Measurements from ENCODE around the gene SSX2IP. TPM values are rescaled to one million over a fixed set of nuclear protein-coding genes. Genes with fewer than 3 reads are reported as not detected.
"Not testable (repeated sequence)": the region's sequence is repeated elsewhere in the genome, so short reads cannot be mapped to it uniquely, and the experiment has no call there.

SSX2IP gene
- total and polyA plus RNA-seq, 4 donors: 2.7 to 11.9 (median 8.5) TPM

DNA sequence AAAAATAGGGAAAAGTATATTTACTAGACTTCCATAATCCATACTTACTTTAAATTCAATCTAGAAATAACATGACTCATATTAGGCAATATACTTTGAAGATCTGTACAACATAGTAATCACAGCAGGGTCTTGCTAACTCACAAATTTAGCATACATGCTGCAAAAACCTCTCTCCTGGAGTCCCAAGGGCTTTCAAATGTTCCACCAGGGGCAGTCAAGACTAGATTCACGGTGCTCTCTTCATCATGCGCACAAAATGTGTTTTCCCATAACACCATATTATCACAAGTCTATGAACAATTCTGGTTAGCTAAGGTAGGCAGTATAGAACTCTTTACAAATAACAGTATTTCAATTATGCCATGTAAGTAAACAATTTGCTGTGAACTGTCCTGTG, 45.8 kb downstream of the SSX2IP start:
- H3K36me3 ChIP-seq (ENCODE audit: control insufficient read depth in 1 of 2, insufficient read depth in 2 of 2, low read length in 1 of 2): no peaks in the 10 kb centered on the region
- ATAC-seq (ENCODE audit: low FRiP score): no peak
- no peaks in the 10 kb centered on the region for H3K27me3 ChIP-seq (ENCODE audit: control insufficient read depth in 1 of 2, insufficient read depth in 2 of 2, low read length in 1 of 2)
- no peak overlapping the region for H3K4me3 ChIP-seq (ENCODE audit: low read length in 2 of 2)
- 87% methylated on average over 2 of the region's 2 CpGs for WGBS, 2 donors
- intact Hi-C loops (cut with DNase I): loop anchor here in 1 of 2 donors (10.0 kb wide), 1 partner anchor 290 kb away; no protein-coding TSS in a partner anchor
- no peak overlapping the region for H3K27ac ChIP-seq (ENCODE audit: low read depth in 1 of 2, low read length in 2 of 2)
- no peak for DNase-seq
- no peaks in the 10 kb centered on the region for H3K4me1 ChIP-seq (ENCODE audit: control insufficient read depth in 1 of 2, insufficient read depth in 2 of 2, low read length in 2 of 2)
- H3K9me3 ChIP-seq (ENCODE audit: control insufficient read depth, low read length): no peaks in the 10 kb centered on the region

DNA sequence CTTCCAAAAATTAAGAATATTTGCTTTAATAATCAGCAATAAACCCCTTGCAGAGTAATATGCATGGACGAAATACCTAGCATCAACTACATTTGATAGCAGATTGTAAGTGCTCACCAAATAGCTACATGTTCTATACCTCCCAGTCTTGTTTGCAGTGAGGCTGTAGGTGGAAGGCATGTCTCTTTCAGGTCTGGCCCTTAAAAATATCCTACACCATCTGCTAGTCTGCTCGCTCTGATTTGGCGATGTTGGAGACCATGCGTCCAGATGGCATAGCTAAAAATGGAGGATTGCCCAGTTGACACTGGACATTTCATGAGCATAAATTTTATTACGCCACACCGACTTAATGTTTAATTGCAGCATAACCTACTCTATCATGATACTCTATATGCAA, 47.1 kb downstream of the SSX2IP start:
- no peak for ATAC-seq (ENCODE audit: low FRiP score)

DNA sequence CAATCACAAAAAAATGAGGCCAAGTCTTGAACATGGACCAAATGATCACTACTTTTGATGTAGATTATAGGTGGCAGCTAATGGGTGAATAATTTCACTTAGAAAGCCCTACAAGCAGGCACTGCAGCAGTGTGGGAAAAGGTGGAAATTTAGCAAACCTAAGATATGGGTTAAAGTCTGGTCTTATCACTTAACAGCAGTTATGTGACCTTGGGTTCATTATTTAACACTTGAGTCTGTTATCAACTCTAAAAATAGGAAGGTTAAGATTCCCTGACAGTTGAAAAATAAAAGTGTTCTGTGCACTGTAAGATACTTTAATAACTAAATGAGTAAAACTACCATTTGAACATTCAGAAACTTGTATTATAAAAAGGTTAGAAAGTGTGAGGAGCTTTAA, 47.5 kb downstream of the SSX2IP start:
- intact Hi-C loops (cut with DNase I): loop anchor here in 1 of 2 donors (10.0 kb wide), 1 partner anchor 292 kb away; no protein-coding TSS in a partner anchor
- no peaks in the 10 kb centered on the region for H3K4me1 ChIP-seq (ENCODE audit: control insufficient read depth in 1 of 2, insufficient read depth in 2 of 2, low read length in 2 of 2)
- no peak for ATAC-seq (ENCODE audit: low FRiP score)

More for the DNA sequence above, 47.1 kb downstream of the SSX2IP start:
- no peaks in the 10 kb centered on the region for H3K9me3 ChIP-seq (ENCODE audit: control insufficient read depth, low read length)
- H3K27ac ChIP-seq (ENCODE audit: low read depth in 1 of 2, low read length in 2 of 2): no peak overlapping the region
- H3K36me3 ChIP-seq (ENCODE audit: control insufficient read depth in 1 of 2, insufficient read depth in 2 of 2, low read length in 1 of 2): no peaks in the 10 kb centered on the region
- H3K4me3 ChIP-seq (ENCODE audit: low read length in 2 of 2): no peak overlapping the region
- DNase-seq: no peak
- 91 to 96% methylated on average over 6 of the region's 6 CpGs for WGBS, 2 donors
- H3K4me1 ChIP-seq (ENCODE audit: control insufficient read depth in 1 of 2, insufficient read depth in 2 of 2, low read length in 2 of 2): no peaks in the 10 kb centered on the region
- intact Hi-C loops (cut with DNase I): loop anchor here in 1 of 2 donors (10.0 kb wide), 1 partner anchor 292 kb away; no protein-coding TSS in a partner anchor
- no peaks in the 10 kb centered on the region for H3K27me3 ChIP-seq (ENCODE audit: control insufficient read depth in 1 of 2, insufficient read depth in 2 of 2, low read length in 1 of 2)

DNA sequence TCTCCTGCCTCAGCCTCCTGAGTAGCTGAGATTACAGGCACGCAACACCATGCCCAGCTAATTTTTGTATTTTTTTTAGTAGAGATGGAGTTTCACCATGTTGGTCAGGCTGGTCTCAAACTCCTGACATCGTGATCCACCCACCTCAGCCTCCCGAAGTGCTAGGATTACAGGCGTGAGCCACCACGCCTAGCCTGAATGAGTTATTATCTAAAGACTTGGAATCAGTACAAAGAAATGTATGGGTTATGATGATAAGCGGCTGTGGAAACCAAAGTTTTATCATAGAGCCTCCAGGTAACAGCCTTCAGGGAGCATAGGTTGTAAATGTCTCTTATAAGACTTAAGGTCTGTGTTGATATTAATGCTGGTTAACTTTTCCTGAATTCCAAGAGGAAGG, 50.5 kb downstream of the SSX2IP start:
- intact Hi-C loops (cut with DNase I): loop anchor here in 1 of 2 donors (10.0 kb wide), 1 partner anchor 295 kb away; no protein-coding TSS in a partner anchor
- H3K36me3 ChIP-seq (ENCODE audit: control insufficient read depth in 1 of 2, insufficient read depth in 2 of 2, low read length in 1 of 2); H3K27ac ChIP-seq (ENCODE audit: low read depth in 1 of 2, low read length in 2 of 2); H3K4me3 ChIP-seq (ENCODE audit: low read length in 2 of 2); ATAC-seq (ENCODE audit: low FRiP score); H3K27me3 ChIP-seq (ENCODE audit: control insufficient read depth in 1 of 2, insufficient read depth in 2 of 2, low read length in 1 of 2); H3K4me1 ChIP-seq (ENCODE audit: control insufficient read depth in 1 of 2, insufficient read depth in 2 of 2, low read length in 2 of 2); H3K9me3 ChIP-seq (ENCODE audit: control insufficient read depth, low read length); DNase-seq: not testable (repeated sequence)
- WGBS, 2 donors: 85 to 91% methylated on average over 6 of the region's 6 CpGs

More for the DNA sequence above, 47.5 kb downstream of the SSX2IP start:
- Histone ChIP-seq H3K27me3 (ENCODE audit: control insufficient read depth in 1 of 2, insufficient read depth in 2 of 2, low read length in 1 of 2) (no peaks in the 10 kb centered on the region), H3K9me3 (ENCODE audit: control insufficient read depth, low read length) (no peaks in the 10 kb centered on the region), H3K27ac (ENCODE audit: low read depth in 1 of 2, low read length in 2 of 2) (no peak overlapping the region), H3K4me3 (ENCODE audit: low read length in 2 of 2) (no peak overlapping the region), H3K36me3 (ENCODE audit: control insufficient read depth in 1 of 2, insufficient read depth in 2 of 2, low read length in 1 of 2) (no peaks in the 10 kb centered on the region)
- DNase-seq: no peak

DNA sequence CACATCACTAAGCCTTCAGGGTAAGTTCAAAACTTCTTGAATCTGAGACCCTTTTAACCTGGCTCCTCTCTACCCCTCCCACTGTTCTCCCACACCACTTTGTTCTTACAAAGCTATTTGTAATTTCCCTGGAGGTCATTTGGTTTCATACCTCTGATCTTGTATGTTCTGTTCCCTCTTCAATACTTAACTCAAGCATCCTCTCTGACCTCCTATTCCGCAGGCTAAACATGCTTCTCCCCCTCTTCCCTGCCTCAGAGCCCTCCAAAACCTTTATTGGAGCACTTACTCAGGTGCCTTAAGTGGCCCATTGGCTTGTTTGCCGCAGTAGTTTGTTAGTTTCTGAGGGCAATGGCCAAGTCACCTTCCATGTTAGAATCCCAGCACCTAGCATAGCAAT, 54.8 kb downstream of the SSX2IP start:
- ATAC-seq (ENCODE audit: low FRiP score) (no peak), DNase-seq (no peak)
- Histone ChIP-seq H3K4me1 (ENCODE audit: control insufficient read depth in 1 of 2, insufficient read depth in 2 of 2, low read length in 2 of 2) (no peaks in the 10 kb centered on the region), H3K27ac (ENCODE audit: low read depth in 1 of 2, low read length in 2 of 2) (no peak overlapping the region), H3K9me3 (ENCODE audit: control insufficient read depth, low read length) (no peaks in the 10 kb centered on the region), H3K27me3 (ENCODE audit: control insufficient read depth in 1 of 2, insufficient read depth in 2 of 2, low read length in 1 of 2) (no peaks in the 10 kb centered on the region), H3K36me3 (ENCODE audit: control insufficient read depth in 1 of 2, insufficient read depth in 2 of 2, low read length in 1 of 2) (no peaks in the 10 kb centered on the region), H3K4me3 (ENCODE audit: low read length in 2 of 2) (no peak overlapping the region)
- WGBS, 2 donors: 95% methylated on average over 2 of the region's 2 CpGs
- intact Hi-C loops (cut with DNase I): no loop called here

DNA sequence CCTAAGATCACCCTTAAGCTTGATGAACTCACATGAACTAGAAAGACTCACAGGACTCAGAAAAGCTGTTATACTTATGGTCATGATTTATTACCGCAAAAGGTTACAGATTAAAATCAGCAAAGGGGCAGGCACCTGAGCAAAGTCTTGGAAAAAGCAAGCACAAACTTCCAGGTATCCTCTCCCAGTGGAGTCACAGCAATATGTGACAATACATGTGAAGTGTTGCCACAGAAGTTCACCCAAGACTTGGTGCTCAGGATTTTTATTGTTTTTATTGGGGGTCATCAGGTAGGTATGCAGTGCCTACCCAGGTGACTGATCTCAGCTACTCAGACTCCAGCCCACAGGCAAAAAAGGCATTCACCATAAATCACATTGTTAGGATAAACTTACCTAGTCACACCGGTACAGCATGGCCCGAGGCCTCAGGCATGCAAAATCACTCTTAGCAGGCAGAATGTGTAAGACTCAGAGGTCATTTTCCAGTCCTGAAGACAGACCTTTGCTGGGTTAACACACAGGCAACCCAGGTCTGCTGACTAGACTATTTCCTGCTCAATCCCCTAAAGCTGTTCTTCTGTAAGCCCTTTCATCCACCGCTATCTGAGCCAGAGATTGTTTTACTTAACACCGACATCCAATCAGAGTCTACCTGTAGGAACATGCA, 55.6 kb downstream of the SSX2IP start:
- DNase-seq (no peak), ATAC-seq (ENCODE audit: low FRiP score) (no peak)
- Histone ChIP-seq H3K4me3 (ENCODE audit: low read length in 2 of 2) (no peak overlapping the region), H3K9me3 (ENCODE audit: control insufficient read depth, low read length) (no peaks in the 10 kb centered on the region), H3K4me1 (ENCODE audit: control insufficient read depth in 1 of 2, insufficient read depth in 2 of 2, low read length in 2 of 2) (no peaks in the 10 kb centered on the region), H3K27me3 (ENCODE audit: control insufficient read depth in 1 of 2, insufficient read depth in 2 of 2, low read length in 1 of 2) (no peaks in the 10 kb centered on the region), H3K36me3 (ENCODE audit: control insufficient read depth in 1 of 2, insufficient read depth in 2 of 2, low read length in 1 of 2) (no peaks in the 10 kb centered on the region), H3K27ac (ENCODE audit: low read depth in 1 of 2, low read length in 2 of 2) (no peak overlapping the region)
- intact Hi-C loops (cut with DNase I): no loop called here
- 76 to 79% methylated on average over 5 of the region's 5 CpGs for WGBS, 2 donors

DNA sequence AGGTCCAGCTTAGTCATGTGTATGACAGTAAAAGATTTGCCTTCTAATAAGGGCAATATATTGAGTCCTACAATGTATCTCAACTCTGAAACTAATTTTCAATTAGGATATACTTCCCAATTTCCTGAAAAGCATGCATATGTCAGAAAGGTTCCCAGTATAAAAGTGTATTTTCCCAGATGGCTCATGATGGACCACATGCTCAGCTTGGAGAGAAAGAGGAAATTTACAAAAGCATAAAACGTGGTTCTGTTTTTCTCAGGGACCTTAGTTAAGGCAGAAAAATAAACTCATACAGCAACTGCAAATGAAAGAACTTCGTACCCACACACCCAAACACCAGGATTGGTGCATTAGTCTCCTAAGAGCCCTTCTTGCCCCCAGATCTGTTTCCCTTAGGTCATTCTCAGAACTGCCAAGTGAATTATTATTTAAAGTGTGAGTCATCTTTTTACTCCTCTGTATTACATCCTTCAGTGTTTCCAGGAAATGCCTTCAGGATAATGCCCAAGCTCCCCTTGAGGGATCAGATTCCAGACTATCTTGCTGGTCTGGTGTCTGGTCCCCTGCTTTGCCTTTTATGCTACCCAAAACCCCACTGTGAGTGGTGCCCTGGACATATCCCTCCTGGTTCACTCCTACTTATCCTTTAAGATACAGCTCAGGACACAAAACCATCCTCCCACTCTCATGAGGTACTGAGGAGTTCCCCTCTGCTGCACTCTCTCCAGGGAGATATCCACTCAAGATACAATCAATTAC, 57.4 kb downstream of the SSX2IP start:
- intact Hi-C loops (cut with DNase I): no loop called here
- no peaks in the 10 kb centered on the region for H3K4me1 ChIP-seq (ENCODE audit: control insufficient read depth in 1 of 2, insufficient read depth in 2 of 2, low read length in 2 of 2)
- H3K36me3 ChIP-seq (ENCODE audit: control insufficient read depth in 1 of 2, insufficient read depth in 2 of 2, low read length in 1 of 2): no peaks in the 10 kb centered on the region
- H3K4me3 ChIP-seq (ENCODE audit: low read length in 2 of 2): no peak overlapping the region
- no peak for ATAC-seq (ENCODE audit: low FRiP score)
- H3K27me3 ChIP-seq (ENCODE audit: control insufficient read depth in 1 of 2, insufficient read depth in 2 of 2, low read length in 1 of 2): no peaks in the 10 kb centered on the region
- no peak for DNase-seq
- no peaks in the 10 kb centered on the region for H3K9me3 ChIP-seq (ENCODE audit: control insufficient read depth, low read length)
- no peak overlapping the region for H3K27ac ChIP-seq (ENCODE audit: low read depth in 1 of 2, low read length in 2 of 2)
- 54 to 56% methylated on average over 2 of the region's 2 CpGs for WGBS, 2 donors

DNA sequence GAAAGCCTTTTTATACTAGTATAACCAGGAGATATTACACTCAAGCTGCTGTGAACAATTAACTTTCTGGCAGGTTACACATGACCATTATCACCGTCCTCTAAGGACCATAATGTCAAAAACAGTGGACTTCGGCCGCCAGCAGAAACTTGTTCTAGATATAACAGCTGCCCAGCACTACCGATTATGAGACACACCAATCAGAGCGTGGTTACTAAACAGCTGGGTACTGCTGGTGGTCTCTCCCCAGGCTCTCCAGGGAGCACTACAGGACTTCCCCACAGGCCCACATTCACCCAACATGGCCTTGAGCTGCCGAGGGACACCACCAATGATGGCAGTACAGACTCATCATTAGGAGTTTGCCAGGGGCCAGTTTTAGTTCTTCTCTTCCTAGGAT, 58.1 kb downstream of the SSX2IP start:
- no peak for ATAC-seq (ENCODE audit: low FRiP score)
- no peaks in the 10 kb centered on the region for H3K36me3 ChIP-seq (ENCODE audit: control insufficient read depth in 1 of 2, insufficient read depth in 2 of 2, low read length in 1 of 2)
- WGBS, 2 donors: 75% methylated on average over 6 of the region's 6 CpGs

DNA sequence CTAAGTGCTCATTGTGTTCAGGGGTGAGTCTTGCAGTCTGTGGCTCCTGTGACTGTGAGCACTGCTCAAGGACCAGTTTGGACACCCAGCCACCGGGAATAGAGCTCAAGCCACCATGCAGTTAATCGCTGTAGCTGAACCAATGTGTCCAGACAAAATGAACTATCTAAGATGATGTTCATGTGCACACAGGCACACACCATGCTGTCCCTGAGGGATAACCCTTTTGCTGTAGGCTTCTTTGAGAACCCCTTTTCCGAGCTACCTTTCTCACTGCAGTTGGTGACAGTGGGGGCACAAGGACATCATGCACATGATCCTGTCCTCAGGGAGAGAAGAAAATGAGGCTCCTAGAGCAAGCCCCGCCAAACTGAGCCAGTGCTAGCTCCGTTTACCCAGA, 65.4 kb downstream of the SSX2IP start:
- Histone ChIP-seq H3K36me3 (ENCODE audit: control insufficient read depth in 1 of 2, insufficient read depth in 2 of 2, low read length in 1 of 2) (no peaks in the 10 kb centered on the region), H3K4me3 (ENCODE audit: low read length in 2 of 2) (no peak overlapping the region), H3K4me1 (ENCODE audit: control insufficient read depth in 1 of 2, insufficient read depth in 2 of 2, low read length in 2 of 2) (no peaks in the 10 kb centered on the region), H3K9me3 (ENCODE audit: control insufficient read depth, low read length) (no peaks in the 10 kb centered on the region), H3K27ac (ENCODE audit: low read depth in 1 of 2, low read length in 2 of 2) (no peak overlapping the region), H3K27me3 (ENCODE audit: control insufficient read depth in 1 of 2, insufficient read depth in 2 of 2, low read length in 1 of 2) (no peaks in the 10 kb centered on the region)
- intact Hi-C loops (cut with DNase I): loop anchor here in 1 of 2 donors (5.0 kb wide), 2 partner anchors 127 to 483 kb away; partner anchors contain the start of gene PRKACB
- DNase-seq (no peak), ATAC-seq (ENCODE audit: low FRiP score) (no peak)
- WGBS, 2 donors: 81 to 86% methylated on average over 5 of the region's 5 CpGs

More for the DNA sequence above, 58.1 kb downstream of the SSX2IP start:
- intact Hi-C loops (cut with DNase I): no loop called here
- Histone ChIP-seq H3K4me3 (ENCODE audit: low read length in 2 of 2) (no peak overlapping the region), H3K27ac (ENCODE audit: low read depth in 1 of 2, low read length in 2 of 2) (no peak overlapping the region), H3K27me3 (ENCODE audit: control insufficient read depth in 1 of 2, insufficient read depth in 2 of 2, low read length in 1 of 2) (no peaks in the 10 kb centered on the region), H3K4me1 (ENCODE audit: control insufficient read depth in 1 of 2, insufficient read depth in 2 of 2, low read length in 2 of 2) (no peaks in the 10 kb centered on the region), H3K9me3 (ENCODE audit: control insufficient read depth, low read length) (no peaks in the 10 kb centered on the region)
- DNase-seq: no peak

Measured in aorta (tissue), 5 donors.